GM23338 (cell line): Measurements from ENCODE around the gene CSTA. TPM values are rescaled to one million over a fixed set of nuclear protein-coding genes. Genes with fewer than 3 reads are reported as not detected.

ENCODE experiments used
- ATAC-seq: fragments of 200-7000 bp; cut with Tn5 transposase; 3 replicates; pipeline ENCODE4 v1.9.1; 2020
- DNase-seq: peaks from one replicate; pipeline ENCODE4 v3.0.0-alpha.2; 2015; ENCODE audit warnings: low spot score
- H2AFZ ChIP-seq: fragments of 200-600 bp; sonication (generic); 2 replicates; pipeline ENCODE4 v1.8.0; 2016; ENCODE audit warnings: antibody characterized with exemption, mild to moderate bottlenecking, moderate library complexity
- H3F3A ChIP-seq: fragments of 200-600 bp; sonication (generic); replicated peaks from 2 replicates; pipeline ENCODE4 v1.8.0; 2017; ENCODE audit warnings: antibody characterized with exemption, mixed run types, low read depth
- H3K27ac ChIP-seq: fragments of 200-600 bp; sonication (generic); 2 replicates; pipeline ENCODE4 v1.6.1; 2016; ENCODE audit warnings: low read depth
- H3K27me3 ChIP-seq: fragments of 200-600 bp; sonication (generic); 2 replicates; pipeline ENCODE4 v1.8.0; 2016; ENCODE audit warnings: mild to moderate bottlenecking, mixed run types, moderate library complexity; ENCODE audit not compliant: insufficient read depth
- H3K36me3 ChIP-seq: fragments of 200-600 bp; sonication (generic); 2 replicates; pipeline ENCODE4 v1.8.0; 2016; ENCODE audit warnings: mild to moderate bottlenecking; ENCODE audit not compliant: insufficient read depth
- H3K4me1 ChIP-seq: fragments of 200-600 bp; sonication (generic); 2 replicates; pipeline ENCODE4 v1.8.0; 2016; ENCODE audit warnings: mild to moderate bottlenecking, moderate library complexity; ENCODE audit not compliant: insufficient read depth
- H3K4me2 ChIP-seq: fragments of 200-600 bp; sonication (generic); 2 replicates; pipeline ENCODE4 v1.7.1; 2017; ENCODE audit warnings: mixed run types
- H3K4me3 ChIP-seq: fragments of 200-600 bp; sonication (generic); 2 replicates; pipeline ENCODE4 v1.6.1; 2016; ENCODE audit warnings: mixed run types
- H3K79me2 ChIP-seq: fragments of 200-600 bp; sonication (generic); replicated peaks from 2 replicates; pipeline ENCODE4 v1.8.0; 2017; ENCODE audit warnings: mild to moderate bottlenecking; ENCODE audit not compliant: insufficient read depth
- H3K9me2 ChIP-seq: fragments of 200-600 bp; sonication (generic); 2 replicates; pipeline ENCODE4 v1.8.0; 2017; ENCODE audit not compliant: insufficient read depth
- H4K20me1 ChIP-seq: fragments of 200-600 bp; sonication (generic); replicated peaks from 2 replicates; pipeline ENCODE4 v1.8.0; 2017; ENCODE audit warnings: mild to moderate bottlenecking; ENCODE audit not compliant: insufficient read depth
- H3K27ac Mint-ChIP-seq: 2 replicates; pipeline ENCODE4 v1.8.0; 2020; ENCODE audit warnings: inconsistent platforms, mild to moderate bottlenecking, moderate library complexity, mixed read lengths
- H3K27me3 Mint-ChIP-seq: 3 replicates; pipeline ENCODE4 v1.8.0; 2022; ENCODE audit warnings: low read depth, mild to moderate bottlenecking, moderate library complexity, mixed read lengths, inconsistent platforms; ENCODE audit not compliant: insufficient read depth, poor library complexity
- H3K36me3 Mint-ChIP-seq: 3 replicates; pipeline ENCODE4 v1.8.0; 2021; ENCODE audit warnings: low read depth, mild to moderate bottlenecking, inconsistent platforms, moderate library complexity, mixed read lengths
- H3K4me1 Mint-ChIP-seq: 3 replicates; pipeline ENCODE4 v1.8.0; 2020; ENCODE audit warnings: mild to moderate bottlenecking, inconsistent platforms, mixed read lengths
- H3K4me3 Mint-ChIP-seq: 3 replicates; pipeline ENCODE4 v1.8.0; 2021; ENCODE audit warnings: moderate library complexity, mild to moderate bottlenecking, inconsistent platforms, mixed read lengths
- H3K9me3 Mint-ChIP-seq: 3 replicates; pipeline ENCODE4 v1.8.0; 2020; ENCODE audit warnings: moderate library complexity, mild to moderate bottlenecking, inconsistent platforms, mixed read lengths
- CREB1 ChIP-seq: fragments of 250-450 bp; sonication (Bioruptor Pico); IDR thresholded peaks from 2 replicates; pipeline ENCODE4 v1.5.0; 2020; ENCODE audit warnings: low read depth, mild to moderate bottlenecking, moderate library complexity
- CTCF ChIP-seq, 2 experiments: fragments of 200-600 bp in 1 of 2; sonication (generic) in 1 of 2; conservative IDR thresholded peaks; 2 replicates each; pipeline versions ENCODE4 v1.5.1 to v1.6.1; 2016 to 2017; ENCODE audit warnings: antibody characterized with exemption in 2 of 2, low read depth in 2 of 2, mild to moderate bottlenecking in 2 of 2, moderate library complexity in 1 of 2
- ETS1 ChIP-seq: IDR thresholded peaks from 2 replicates; pipeline ENCODE4 v1.6.1; 2016; ENCODE audit warnings: antibody characterized with exemption
- EZH2 ChIP-seq: fragments of 200-600 bp; sonication (generic); IDR thresholded peaks from one replicate; pipeline ENCODE4 v1.8.0; 2017; ENCODE audit warnings: antibody characterized with exemption, mild to moderate bottlenecking, low read depth; ENCODE audit not compliant: unreplicated experiment
- EZH2phosphoT487 ChIP-seq: fragments of 200-600 bp; sonication (generic); IDR thresholded peaks from one replicate; pipeline ENCODE4 v1.8.1; 2018; ENCODE audit warnings: antibody characterized with exemption; ENCODE audit not compliant: unreplicated experiment
- JUNB ChIP-seq: IDR thresholded peaks from one replicate; pipeline ENCODE4 v1.6.1; 2016; ENCODE audit warnings: antibody characterized with exemption; ENCODE audit not compliant: unreplicated experiment
- NANOG ChIP-seq: IDR thresholded peaks from 2 replicates; pipeline ENCODE4 v1.6.1; 2016; ENCODE audit warnings: antibody characterized with exemption, borderline replicate concordance
- POLR2AphosphoS5 ChIP-seq: IDR thresholded peaks from 2 replicates; pipeline ENCODE4 v1.6.1; 2016; ENCODE audit warnings: antibody characterized with exemption, low read depth
- REST ChIP-seq: IDR thresholded peaks from one replicate; pipeline ENCODE4 v1.6.1; 2018; ENCODE audit warnings: antibody characterized with exemption; ENCODE audit not compliant: unreplicated experiment
- STAT1 ChIP-seq: IDR thresholded peaks from one replicate; pipeline ENCODE4 v1.6.1; 2016; ENCODE audit warnings: antibody characterized with exemption; ENCODE audit not compliant: unreplicated experiment
- ZNF114 ChIP-seq: fragments of 250-450 bp; sonication (Bioruptor Pico); IDR thresholded peaks from 2 replicates; pipeline ENCODE4 v1.5.0; 2020; ENCODE audit warnings: mild to moderate bottlenecking, moderate library complexity
- ZNF331 ChIP-seq: fragments of 250-450 bp; sonication (Bioruptor Pico); IDR thresholded peaks from 2 replicates; pipeline ENCODE4 v1.5.0; 2020; ENCODE audit warnings: low read depth, mild to moderate bottlenecking, moderate library complexity
- ZNF462 ChIP-seq: fragments of 250-450 bp; sonication (Bioruptor Pico); IDR thresholded peaks from 2 replicates; pipeline ENCODE4 v1.5.0; 2020; ENCODE audit warnings: mild to moderate bottlenecking, moderate library complexity
- polyA plus RNA-seq: library from polyadenylated mRNA; unstranded; fragments of >200 nt; fragmentation: Nextera tagmentation; extraction: Ambion mirVana; gene quantifications from 2 replicates; pipeline ENCODE4 v1.2.1, GENCODE V29; 2016
- total RNA-seq: library from RNA; depleted of rRNA; stranded (reverse); fragments of >200 nt; shearing (Covaris generic); gene quantifications from 2 replicates; pipeline ENCODE4 v1.2.3, GENCODE V29; 2014

CSTA gene
- total and polyA plus RNA-seq, 2 experiments from 2014 or later, result 1.4 TPM; not detected in 1

GRCh38 chr3:122306622-122306953, 18.5 kb upstream of the CSTA start:
- H2AFZ ChIP-seq, result no peak overlapping the region
- DNase-seq (no peak), ATAC-seq (no peak)
- H3K27me3 ChIP-seq, result no peaks in the 10 kb centered on the region
- H3K27ac ChIP-seq, result no peak overlapping the region
- no peaks in the 10 kb centered on the region for H3K36me3 Mint-ChIP-seq
- H3F3A ChIP-seq, result no peaks in the 10 kb centered on the region
- H3K4me1 Mint-ChIP-seq, result no peaks in the 10 kb centered on the region
- H3K27ac Mint-ChIP-seq, result no peak overlapping the region
- H3K9me3 Mint-ChIP-seq, result no peaks in the 10 kb centered on the region
- H3K27me3 Mint-ChIP-seq, result no peaks in the 10 kb centered on the region
- no peaks in the 10 kb centered on the region for H3K9me2 ChIP-seq
- no peak overlapping the region for H3K4me3 ChIP-seq
- TF ChIP-seq EZH2 (no peak), ETS1 (no peak), NANOG (no peak), ZNF462 (no peak), EZH2phosphoT487 (no peak), ZNF114 (CRISPR knock-in tag) (no peak), ZNF331 (CRISPR knock-in tag) (no peak), CTCF (conservative IDR thresholded peaks at IDR 0.05; ENCODE audit: low read depth in 2 of 2) (no peak), REST (no peak), STAT1 (no peak), CREB1 (CRISPR knock-in tag) (no peak), POLR2AphosphoS5 (no peak), JUNB (no peak)
- H3K4me1 ChIP-seq, result no peaks in the 10 kb centered on the region
- H3K79me2 ChIP-seq, result no peaks in the 10 kb centered on the region
- H3K36me3 ChIP-seq, result no peaks in the 10 kb centered on the region
- H3K4me3 Mint-ChIP-seq, result no peak overlapping the region
- H3K4me2 ChIP-seq, result no peak overlapping the region
- H4K20me1 ChIP-seq, result no peaks in the 10 kb centered on the region
